ENCODE measurements around the gene OTOG.
"Not testable (repeated sequence)": the region's sequence is repeated elsewhere in the genome, so short reads cannot be mapped to it uniquely, and the experiment has no call there.

The OTOG gene

GRCh38 chr11:17611503-17612220 is 64.6 kb downstream of the OTOG start:
- CTCF ChIA-PET = interaction anchor here (1.2 to 1.4 kb wide), 2 partner anchors 10 to 12 kb away, joined by 3 to 5 read pairs; no protein-coding TSS in a partner anchor

GRCh38 chr11:17612221-17613188 is 65.4 kb downstream of the OTOG start:
- no peak for TF ChIP-seq CTCF (IDR thresholded peaks at IDR 0.05; ENCODE audit: control extremely low read depth, extremely low read depth, low read depth, missing control alignments)
- no peak for DNase-seq (ENCODE audit: extremely low spot score)
- ChIA-PET CTCF (interaction anchor here (1.2 to 1.4 kb wide), 3 partner anchors 10 to 14 kb away, joined by 3 to 5 read pairs (median 4); no protein-coding TSS in a partner anchor), POLR2A (no interaction called here)

More at GRCh38 chr11:17611503-17612220, 64.6 kb downstream of the OTOG start:
- POLR2A ChIA-PET = no interaction called here
- no peak for TF ChIP-seq CTCF (IDR thresholded peaks at IDR 0.05; ENCODE audit: control extremely low read depth, extremely low read depth, low read depth, missing control alignments)
- DNase-seq (ENCODE audit: extremely low spot score) = peak; percentile 8

GRCh38 chr11:17613428-17613962 is 66.4 kb downstream of the OTOG start:
- ChIA-PET POLR2A (no interaction called here), CTCF (interaction anchor here (1.2 kb wide), 1 partner anchor 15 kb away, joined by 4 read pairs; no protein-coding TSS in a partner anchor)
- DNase-seq (ENCODE audit: extremely low spot score) = no peak
- no peak for TF ChIP-seq CTCF (IDR thresholded peaks at IDR 0.05; ENCODE audit: control extremely low read depth, extremely low read depth, low read depth, missing control alignments)

GRCh38 chr11:17613983-17614382 is 66.9 kb downstream of the OTOG start:
- ChIA-PET CTCF (no interaction called here), POLR2A (no interaction called here)
- DNase-seq (ENCODE audit: extremely low spot score) = peak; percentile 3
- no peak for TF ChIP-seq CTCF (IDR thresholded peaks at IDR 0.05; ENCODE audit: control extremely low read depth, extremely low read depth, low read depth, missing control alignments)

- CTCF ChIA-PET; DNase-seq (ENCODE audit: extremely low spot score); POLR2A ChIA-PET: not testable (repeated sequence)
Measured at GRCh38 chr11:17622711-17623110, 75.7 kb downstream of the OTOG start.

- no peak for DNase-seq (ENCODE audit: extremely low spot score)
- ChIA-PET POLR2A (no interaction called here), CTCF (no interaction called here)
- TF ChIP-seq CTCF (IDR thresholded peaks at IDR 0.05; ENCODE audit: control extremely low read depth, extremely low read depth, low read depth, missing control alignments) = no peak
Measured at GRCh38 chr11:17629113-17629512, 82.1 kb downstream of the OTOG start.

All from GM10248 (cell line).